NK-92 treated with Interleukin-12 subunit alpha and Interleukin-12 subunit beta, amount 100 ng/mL, for 24 hours (cell line): ENCODE results near the gene FSD1.
"Not testable (repeated sequence)": the region's sequence is repeated elsewhere in the genome, so short reads cannot be mapped to it uniquely, and the experiment has no call there.

Experiments used
- DNase-seq: peaks from one replicate; lab custom pipeline; 2025; lab: John Stamatoyannopoulos, UW

FSD1 gene

DNA sequence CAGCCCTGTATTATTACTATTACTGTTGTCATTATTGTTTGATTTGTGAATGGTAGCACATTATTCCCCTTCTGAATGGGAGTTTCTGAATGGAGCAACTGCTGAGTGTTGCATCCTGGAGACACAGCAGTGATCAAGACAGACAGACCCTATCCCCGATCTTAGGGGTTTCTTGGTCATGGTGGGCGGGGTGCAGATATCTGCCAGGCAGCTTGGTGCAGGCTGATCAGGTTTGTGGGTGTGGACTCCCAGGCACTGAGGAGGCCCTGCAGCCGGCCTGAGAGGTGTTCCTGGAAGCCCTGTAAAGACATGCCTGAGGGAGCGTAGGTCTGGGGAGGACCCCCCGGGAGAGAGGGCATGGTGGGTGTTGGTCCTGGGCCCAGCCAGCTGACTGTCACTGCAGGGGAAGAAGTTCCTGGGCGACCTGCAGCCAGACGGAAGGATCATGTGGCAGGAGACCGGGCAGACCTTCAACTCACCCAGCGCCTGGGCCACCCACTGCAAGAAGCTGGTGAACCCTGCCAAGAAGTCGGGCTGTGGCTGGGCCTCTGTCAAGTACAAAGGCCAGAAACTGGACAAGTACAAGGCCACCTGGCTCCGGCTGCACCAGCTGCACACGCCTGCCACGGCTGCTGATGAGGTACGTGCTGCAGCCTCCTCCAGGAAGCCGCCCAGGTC, 41.1 kb downstream of the FSD1 start:
- no peak for DNase-seq

DNA sequence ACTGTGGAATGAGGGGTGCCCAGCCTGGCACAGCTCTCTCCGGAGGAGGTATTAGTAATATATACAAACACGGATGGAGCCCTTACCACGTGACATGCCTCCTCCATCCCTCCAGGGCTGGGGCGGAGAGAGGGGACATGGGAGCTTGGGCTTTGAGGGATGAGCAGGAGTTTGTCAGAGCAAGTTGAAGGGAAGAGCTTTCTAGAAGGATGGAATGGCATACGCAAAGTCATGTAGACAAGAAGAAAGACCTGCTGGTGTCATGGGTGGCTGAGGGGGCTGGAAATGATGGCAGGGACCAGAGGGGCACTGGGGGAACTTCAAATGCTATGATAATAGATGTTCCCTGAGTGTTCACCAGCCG, 41.6 kb downstream of the FSD1 start:
- DNase-seq, result no peak

DNA sequence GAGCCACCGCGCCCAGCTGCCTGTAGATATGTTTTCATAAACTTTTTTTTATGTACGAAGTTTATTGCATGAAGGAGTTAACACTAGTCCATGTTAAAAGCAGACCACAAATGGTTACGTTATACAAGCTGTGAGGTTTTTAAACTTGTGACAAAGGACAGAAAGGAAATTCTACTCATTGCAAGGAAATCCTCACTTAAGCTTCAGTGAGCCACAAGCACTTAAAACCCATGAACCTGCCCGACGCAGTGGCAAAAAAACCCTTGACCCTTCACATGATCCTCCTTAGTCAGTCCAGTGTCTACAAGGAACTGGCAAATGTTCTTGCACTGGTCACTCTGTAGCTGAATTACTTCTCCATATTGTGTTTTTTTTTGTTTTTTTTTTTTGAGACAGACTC, 43.1 kb downstream of the FSD1 start:
- DNase-seq, result no peak

DNA sequence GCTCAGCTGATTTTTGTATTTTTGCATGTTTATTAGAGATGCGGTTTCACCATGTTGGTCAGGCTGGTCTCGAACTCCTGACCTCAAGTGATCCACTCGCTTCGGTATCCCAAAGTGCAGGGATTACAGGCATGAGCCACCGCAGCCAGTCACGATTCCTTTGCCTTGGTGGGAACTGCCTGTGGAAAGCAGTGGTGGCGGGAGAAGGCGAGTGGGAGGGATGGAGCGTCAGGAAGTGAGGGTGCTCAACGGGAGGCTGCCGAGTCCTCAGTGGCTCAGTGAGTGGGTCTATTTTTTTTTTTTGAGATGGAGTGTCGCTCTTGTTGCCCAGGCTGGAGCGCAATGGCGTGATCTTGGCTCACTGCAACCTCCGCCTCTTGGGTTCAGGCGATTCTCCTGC, 44.8 kb downstream of the FSD1 start:
- not testable (repeated sequence) for DNase-seq

DNA sequence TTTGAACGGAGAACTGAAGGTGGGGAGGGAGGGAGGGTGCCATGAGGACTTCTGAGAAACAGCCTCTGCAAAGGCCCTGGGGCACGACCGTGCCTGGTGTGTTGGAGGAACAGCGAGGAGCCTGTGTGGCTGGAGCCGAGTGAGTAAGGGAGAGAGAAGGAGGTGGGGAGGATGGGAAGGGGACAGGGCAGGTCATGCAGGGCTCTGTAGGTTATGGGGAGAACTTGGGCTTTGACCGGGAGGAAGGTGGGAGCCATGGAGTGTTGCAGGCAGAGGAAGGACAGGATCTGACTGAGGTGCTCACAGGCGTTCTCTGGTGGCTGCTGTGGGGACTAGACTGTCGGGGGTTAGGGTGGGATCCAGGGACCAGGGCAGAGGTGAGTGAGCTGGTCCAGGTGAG, 45.7 kb downstream of the FSD1 start:
- no peak for DNase-seq

DNA sequence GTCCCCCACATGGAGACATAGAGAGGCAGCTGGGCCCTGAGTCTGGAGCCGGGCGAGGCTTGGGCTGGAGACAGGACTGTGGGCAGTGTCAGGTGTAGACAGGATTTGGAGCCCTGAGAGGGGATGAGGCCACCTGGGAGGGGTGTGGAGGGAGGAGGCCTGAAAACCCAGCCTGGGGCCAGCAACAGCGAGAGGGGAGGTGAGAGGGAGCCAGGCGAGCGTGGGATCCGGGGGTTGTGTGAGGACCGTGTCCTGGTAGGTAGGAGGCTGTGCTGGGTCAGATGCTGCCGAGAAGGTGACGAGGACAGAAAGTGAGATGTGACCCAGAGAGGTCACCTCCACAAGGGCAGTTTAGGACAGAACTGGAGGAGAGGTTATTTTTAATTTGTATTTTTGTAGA, 46.3 kb downstream of the FSD1 start:
- DNase-seq, result no peak

DNA sequence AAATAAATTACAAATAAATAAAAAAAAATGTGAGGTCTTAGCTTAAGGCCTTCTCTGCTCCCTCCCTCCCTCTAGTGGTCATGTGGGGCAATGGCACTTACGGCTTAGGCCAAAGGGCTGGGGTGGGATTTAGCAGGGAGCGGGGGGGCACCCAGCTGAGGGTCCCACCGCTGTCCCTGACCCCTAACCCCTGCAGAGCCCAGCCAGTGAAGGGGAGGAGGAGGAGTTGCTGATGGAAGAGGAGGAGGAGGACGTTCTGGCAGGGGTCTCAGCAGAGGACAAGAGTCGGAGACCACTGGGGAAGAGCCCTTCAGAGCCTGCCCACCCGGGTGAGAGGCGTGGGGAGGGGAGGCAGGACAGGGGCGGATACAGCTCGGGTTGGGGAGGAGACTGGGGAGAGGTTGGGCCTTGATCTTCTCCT, 48.3 kb downstream of the FSD1 start:
- peak; percentile 23 for DNase-seq

DNA sequence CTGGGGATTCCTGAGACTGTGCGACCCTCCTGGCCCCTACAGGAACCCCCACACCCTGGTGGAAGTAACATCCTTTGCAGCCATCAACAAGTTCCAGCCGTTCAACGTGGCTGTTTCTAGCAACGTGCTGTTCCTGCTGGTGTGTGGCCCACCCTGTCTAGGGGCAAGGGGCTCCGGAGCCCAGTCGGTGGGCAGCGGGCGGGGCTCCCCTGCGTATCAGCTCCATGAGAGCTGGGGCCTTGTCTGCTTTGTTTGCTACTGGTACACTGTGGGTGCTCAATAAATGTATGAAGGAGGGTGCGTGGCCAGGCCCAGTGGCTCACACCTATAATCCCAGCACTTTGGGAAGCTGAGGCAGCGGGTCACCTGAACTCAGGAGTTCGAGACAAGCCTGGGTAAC, 49.9 kb downstream of the FSD1 start:
- no peak for DNase-seq

DNA sequence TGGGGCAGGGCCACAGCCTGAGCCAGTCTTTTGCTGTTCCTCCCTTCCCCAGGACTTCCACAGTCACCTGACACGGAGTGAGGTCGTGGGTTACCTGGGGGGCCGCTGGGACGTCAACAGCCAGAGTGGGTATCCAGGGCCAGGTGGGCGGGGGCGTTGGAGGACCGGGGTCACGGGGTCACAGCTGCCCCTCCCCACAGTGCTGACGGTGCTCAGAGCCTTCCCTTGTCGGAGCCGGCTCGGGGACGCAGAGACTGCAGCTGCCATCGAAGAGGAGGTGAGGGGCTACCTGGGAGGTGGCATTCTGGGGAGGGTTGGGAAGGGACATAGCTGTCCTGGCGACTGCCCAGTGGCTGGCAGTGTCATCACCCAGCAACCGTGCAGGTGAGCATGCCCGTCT, 50.5 kb downstream of the FSD1 start:
- DNase-seq, result no peak

DNA sequence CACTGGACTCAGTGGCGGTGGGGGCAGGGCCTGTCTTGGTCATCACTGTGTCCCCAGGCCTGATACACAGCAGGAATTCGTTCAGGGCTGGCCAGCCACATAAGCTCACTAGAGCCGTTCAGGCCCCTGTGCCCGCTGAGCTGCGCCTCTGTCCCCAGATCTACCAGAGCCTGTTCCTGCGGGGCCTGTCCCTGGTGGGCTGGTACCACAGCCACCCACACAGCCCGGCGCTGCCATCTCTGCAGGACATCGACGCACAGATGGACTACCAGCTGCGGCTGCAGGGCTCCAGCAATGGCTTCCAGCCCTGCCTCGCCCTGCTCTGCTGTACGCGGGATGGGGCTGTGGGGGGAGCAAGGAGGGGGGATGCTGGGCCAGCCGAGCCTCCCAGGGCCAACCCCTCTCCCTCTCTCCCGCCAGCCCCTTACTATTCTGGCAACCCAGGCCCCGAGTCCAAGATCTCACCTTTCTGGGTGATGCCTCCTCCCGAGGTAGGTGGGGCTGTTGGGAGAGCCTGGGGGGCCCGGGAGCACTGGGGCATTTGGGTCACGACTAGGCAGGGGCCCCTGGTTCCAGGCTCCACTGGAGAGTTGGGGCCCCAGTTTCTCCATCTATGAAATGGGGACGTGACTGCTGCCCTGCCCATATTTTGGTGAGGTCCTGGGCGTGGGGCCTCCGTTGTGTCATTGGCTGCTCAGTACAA, 52.8 kb downstream of the FSD1 start:
- no peak for DNase-seq

DNA sequence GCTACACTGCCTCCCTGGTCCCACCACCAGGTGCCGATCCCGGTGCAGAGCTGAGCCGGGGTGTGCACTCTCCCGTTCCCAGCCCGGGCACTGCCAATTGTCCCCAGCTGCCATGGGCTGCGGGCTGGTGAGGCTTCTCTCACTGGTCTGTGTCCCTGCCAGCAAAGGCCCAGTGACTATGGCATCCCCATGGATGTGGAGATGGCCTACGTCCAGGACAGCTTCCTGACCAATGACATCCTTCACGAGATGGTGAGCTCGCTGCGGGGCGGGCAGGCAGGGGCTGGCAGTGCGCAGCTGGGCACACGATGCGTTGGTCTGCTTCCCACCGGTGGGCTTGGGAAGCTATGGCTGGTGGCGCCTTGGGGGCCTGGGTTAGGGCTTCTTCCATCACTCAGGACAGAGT, 53.5 kb downstream of the FSD1 start:
- DNase-seq, result no peak

DNA sequence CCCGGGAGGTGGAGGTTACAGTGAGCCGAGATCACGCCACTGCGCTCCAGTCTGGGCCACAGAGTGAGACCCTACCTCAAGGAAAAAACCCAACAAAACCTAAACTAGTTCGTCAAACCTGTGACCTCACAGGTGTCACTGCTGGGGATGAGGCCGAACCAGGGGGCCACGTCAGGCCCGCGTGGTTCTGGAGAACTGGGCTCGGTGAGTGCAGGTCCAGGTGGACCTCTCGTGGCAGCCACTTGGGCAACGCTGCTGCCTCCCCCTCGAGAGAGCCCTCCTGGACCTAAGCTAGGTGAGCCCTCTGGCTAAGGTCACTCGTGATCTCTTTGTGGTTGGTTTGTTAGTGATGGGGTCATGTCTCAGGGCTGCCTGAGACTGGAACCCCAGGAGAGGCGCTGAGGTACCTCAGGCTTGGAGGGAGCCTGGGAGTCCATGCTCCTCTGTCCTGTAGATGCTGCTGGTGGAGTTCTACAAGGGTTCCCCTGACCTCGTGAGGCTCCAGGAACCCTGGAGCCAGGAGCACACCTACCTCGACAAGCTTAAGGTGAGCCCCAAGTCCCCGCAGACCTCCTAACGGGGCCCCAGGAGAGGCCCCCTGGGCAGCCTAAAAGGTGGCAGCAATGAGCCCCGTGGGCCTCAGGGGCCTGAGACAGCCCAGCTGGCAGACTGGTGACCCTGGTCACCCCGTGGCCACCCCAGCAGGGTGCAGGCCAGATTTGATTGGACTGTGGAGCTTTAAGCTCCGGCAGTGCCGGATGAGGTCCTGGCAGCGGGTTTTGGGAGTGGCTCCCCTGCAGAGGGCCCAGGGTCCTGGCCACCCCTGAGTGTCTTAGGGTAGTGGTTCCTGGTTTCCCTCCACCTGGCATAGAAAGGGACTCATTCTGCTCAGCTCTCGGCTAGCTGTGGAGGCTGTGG, 54.6 kb downstream of the FSD1 start:
- no peak for DNase-seq

DNA sequence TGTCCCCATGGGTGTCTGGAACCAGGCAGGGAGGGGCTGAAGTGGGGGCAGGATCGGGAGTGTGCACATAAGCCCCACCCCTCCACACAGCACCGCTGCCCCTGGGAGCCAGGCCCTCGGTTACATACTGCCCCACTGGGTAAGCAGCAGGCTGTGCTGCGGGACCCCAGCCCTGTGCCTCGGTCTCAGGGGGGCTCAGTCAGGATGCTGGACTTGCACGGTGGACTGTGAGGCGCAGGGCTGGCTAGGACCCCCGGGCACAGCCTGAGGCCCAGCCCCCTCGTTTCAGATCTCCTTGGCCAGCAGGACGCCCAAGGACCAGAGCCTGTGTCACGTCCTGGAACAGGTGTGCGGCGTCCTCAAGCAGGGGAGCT, 55.2 kb downstream of the FSD1 start:
- DNase-seq, result no peak

DNA sequence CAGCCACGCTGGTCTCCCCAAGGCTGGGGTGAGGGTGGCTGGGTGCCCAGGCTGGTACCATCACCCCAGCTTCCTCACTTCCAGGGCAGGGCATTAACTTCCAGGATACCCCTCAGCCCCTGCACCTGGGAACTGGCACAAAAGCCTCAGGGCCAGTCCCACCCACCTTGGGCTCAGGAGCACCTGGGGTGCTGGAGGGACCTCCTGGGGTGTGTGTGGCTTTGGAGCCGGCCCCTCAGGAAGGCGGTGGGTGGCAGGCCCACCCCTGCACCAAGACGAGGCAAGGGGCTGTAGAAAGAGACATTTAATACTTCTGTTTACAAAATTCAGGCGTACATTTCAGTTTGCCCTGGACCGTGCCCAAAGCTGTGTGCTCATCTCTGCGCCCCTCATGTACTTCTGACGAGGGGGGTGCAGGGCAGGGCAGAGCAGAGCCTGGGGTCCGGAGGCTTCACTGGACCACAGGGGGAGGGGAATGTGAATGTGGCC, 55.7 kb downstream of the FSD1 start:
- DNase-seq, result no peak

DNA sequence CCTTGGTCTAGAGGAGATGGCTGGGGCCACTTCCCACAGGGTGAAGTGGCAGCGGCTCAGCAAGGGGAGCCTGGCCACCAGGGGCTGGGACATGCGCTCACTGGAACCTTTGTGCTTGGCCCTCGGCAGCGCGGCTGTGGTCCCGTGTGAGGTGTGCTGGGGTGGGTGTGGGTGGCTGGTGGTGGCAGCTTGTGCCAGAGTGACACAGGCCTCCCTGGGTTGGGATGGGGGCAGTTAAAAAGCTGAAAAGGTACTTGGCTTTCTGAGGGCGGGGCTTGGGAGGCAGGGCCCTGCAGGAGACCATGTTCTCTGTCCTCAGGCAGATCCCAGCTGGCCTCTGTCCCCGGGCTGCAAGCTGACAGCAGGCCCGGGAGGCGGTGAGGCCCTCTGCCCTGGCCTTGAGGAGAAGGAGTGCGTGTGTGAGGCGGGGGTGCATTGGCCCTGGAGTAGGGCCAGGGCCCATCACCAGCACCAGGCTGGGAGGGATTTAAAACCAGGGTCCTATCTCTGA, 56.3 kb downstream of the FSD1 start:
- DNase-seq, result no peak

DNA sequence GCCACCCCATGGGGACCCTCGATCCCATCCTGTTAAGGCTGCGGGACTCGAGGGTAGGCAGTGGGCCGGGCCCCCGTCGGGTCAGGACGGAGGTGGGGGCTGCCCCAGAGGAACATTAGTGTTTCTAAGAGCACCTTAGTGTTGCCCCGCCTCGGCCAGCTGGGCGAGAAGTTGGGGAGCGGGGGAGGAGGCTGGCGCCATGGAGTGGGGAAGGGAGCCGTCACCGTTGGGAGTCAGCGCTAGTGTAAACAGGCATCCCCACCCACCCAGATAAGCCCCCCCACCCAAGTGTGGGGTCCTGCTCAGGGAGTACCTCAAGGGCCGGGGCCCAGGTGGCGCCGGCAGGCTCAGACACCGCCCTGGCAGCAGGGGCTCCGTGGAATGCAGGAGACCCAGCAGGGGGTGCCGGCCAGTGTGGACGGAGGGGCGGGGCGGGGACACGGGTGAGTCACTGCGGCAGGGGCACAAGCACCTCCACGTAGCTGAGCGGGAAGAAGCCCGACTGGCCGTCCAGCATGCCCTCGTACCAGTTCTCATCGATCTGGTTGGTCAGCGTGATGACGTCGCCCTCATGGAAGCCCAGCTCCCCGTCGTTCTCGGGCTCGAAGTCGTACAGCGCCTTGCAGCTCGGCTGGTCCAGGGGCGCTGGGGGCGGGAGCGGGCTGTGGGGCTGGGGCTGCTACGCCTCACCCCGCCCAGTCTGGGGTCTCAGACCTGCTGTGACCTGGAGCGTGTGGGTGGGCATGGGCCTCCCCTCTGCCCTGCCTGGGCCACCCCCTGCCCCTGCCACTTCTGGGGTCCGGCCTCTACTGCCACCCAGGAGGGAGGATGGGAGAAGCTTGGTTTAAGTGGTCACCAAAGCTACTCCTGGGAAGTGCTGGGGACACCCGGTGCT, 57.0 kb downstream of the FSD1 start:
- no peak for DNase-seq

DNA sequence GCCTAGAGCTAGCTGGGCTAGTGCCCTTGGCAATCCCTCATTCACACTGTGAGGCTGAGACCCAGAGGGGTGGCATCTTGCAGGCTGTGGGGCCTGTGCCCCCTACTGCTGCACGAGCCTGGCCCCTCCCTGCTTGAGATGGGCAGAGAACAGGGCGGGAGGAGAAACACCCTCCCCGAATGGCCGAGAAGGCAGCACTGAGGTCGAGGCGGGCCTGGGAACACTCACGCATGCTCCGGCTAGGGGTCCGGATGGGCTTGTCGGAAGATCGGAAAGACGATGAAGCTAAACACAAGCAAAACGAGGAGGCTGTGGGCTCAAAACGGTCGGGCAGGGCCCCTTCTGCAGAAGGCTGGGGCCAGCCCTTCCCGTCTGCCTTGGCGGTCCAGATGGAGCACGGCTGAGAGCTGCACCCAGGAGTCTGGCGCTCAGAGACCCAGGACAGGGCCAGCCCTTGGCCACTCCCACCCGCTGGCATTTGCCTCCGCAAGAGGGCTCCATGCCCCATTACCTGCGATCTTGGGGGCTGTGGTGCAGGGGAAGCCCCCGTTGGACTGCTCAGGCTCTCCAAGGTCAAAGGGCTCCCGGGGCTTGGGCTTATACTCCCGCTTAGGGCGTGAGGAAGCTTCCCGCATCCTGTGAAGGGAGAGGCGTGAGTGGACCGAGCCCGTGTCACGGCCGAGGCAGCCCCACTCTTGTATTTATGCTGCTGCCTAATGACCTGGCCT, 57.9 kb downstream of the FSD1 start:
- DNase-seq, result no peak

DNA sequence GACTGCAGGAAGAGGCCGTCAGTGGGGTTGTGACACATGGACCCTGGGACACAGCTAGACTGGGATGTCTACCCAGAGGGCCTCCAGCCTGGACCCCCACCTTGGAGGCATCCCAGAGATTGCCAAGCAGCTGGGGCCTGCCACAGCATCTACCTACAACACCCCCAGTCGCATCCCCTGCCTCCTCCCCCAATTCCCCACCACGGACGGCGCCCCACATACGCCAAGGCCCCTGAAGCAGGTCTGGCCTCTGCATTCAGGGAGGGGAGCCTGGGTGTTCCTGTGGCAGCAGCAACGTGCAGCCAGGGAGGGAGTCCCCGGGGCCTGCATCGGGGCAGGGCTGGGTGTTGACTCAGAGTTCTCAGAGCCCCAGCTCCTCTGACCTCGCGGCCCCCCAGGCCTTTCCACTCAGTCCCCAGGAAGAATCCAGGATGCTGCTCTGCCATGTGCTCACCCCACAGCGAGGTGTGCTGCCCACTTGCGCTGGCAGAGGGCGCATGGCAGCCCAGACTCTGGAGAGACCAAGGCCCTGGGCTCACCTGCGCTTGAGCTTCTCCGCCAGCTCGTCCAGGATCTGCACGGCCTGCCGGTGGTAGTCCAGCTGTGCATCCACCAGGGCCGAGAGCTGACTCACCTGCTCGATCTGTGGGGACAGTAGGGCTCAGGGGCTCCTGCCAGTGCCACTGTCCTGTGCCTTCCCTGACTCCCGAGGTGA, 58.6 kb downstream of the FSD1 start:
- no peak for DNase-seq

DNA sequence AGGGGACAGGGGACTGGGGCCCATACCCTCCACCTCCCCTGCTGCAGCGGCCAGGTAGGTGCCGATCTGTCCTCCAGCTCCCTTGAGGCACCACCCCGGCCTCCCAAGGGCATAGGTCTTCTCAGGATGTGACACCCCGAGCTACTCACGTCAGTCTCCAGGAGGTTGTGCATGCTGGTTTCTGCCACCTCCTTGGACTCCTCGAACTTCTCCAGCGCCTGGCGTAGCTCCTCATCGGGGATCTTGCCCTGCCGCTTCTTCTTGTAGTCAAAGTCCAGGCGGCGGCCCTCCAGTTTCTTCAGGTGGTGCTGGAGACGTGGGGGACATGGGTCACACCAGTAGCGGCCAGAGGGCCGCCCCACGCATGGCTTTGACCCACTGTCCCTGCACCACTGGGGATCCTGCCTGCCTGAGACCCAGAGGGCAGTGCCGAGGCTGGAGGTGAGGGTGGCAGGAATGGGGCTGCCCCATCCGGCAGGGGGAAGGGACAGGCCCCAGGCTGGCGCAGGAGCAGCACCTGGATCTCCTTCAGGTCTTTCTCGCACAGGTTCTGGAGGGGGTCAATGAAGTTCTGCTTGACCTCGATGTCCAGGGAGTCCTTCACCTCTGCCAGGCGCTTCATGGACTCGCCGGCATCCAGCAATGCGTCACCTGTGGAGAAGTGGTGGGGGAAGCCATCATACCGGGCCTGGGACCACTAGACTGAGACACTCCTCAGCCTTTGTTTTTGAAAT, 59.3 kb downstream of the FSD1 start:
- no peak for DNase-seq

DNA sequence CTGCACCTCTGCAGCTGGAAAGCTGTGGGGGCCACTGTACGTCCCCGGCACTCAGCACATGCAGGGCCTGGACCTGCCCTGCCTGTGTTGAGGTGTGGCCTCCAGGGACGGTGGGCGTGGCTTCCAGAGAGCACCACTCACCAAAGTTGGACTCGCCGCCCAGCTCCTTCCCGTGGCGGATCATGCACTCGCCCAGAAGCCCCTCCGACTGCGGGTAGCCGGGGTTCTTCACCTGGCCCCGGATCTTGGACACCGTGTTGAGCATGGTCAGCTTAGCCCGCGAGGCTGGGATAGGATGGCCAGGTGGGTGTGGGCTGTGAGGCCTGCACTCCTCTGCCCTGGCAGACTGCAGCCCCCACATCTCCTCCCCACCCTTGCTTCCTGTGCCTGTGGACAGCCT, 60.9 kb downstream of the FSD1 start:
- DNase-seq, result no peak
